ENCODE results near the gene NPW. TPM values are rescaled to one million over a fixed set of nuclear protein-coding genes. Genes with fewer than 3 reads are reported as not detected.

NPW gene
- total and polyA plus RNA-seq, 7 donors, result 0.14 to 0.66 (median 0.43) TPM; not detected in 4

DNA sequence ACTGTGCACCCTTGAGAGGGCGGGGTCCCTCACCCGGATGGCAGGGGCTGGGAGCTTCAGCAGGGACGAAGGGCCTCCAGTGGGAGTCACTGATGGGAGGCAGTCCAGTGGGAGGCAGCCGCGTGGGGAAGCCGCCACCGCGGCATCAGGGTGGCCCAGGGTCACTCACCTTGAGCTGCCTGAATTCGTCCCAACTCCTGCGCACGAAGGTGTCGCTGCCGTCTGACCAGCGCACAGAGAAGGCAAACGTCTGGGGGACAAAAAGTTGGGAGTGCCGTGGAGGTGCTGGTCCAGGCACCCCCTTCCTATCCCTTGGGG lies 38.9 kb upstream of the NPW start:
- TF ChIP-seq, protein P1, sequence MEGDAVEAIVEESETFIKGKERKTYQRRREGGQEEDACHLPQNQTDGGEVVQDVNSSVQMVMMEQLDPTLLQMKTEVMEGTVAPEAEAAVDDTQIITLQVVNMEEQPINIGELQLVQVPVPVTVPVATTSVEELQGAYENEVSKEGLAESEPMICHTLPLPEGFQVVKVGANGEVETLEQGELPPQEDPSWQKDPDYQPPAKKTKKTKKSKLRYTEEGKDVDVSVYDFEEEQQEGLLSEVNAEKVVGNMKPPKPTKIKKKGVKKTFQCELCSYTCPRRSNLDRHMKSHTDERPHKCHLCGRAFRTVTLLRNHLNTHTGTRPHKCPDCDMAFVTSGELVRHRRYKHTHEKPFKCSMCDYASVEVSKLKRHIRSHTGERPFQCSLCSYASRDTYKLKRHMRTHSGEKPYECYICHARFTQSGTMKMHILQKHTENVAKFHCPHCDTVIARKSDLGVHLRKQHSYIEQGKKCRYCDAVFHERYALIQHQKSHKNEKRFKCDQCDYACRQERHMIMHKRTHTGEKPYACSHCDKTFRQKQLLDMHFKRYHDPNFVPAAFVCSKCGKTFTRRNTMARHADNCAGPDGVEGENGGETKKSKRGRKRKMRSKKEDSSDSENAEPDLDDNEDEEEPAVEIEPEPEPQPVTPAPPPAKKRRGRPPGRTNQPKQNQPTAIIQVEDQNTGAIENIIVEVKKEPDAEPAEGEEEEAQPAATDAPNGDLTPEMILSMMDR (IDR thresholded peaks at IDR 0.05), result no peak
- DNase-seq (no peak), ATAC-seq (no peak)
- no peaks in the 10 kb centered on the region for H3K27me3 ChIP-seq (ENCODE audit: insufficient read depth in 3 of 3, low read length in 2 of 3)
- no peak overlapping the region for H3K4me3 ChIP-seq
- peaks cover 32% of the 10 kb centered on the region for H3K4me1 ChIP-seq
- H3K27ac ChIP-seq, result no peak overlapping the region
- WGBS, 3 donors, result 32 to 38% (median 33%) methylated on average over 16 of the region's 16 CpGs
- H3K36me3 ChIP-seq (ENCODE audit: insufficient read depth in 1 of 2, low read depth in 1 of 2), result peaks cover 9 to 43% of the 10 kb centered on the region in 2 donors
- H3K9me3 ChIP-seq, result no peaks in the 10 kb centered on the region
- intact Hi-C loops (cut with DNase I), result no loop called here

DNA sequence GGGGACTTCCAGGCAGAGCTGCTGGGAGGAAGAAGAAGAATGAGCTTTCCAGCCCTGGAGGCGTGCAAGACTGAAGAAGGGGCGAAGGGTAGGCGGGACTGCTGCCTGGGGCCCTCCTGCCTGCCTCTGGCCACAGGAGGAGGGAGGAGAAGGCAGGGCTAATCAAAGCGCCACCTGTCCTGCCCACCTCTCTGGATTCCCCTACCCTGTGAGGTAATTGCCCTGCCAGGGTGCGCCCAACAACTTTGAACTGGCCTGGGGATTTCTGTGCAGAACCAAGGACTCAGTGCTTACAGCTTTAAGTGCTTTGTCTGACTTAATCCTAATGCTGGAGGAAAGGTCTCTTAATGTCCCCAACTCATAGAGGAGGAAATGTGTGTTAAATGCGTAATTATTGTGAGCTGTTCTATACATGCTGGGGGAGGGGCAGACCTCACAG lies 38.2 kb upstream of the NPW start, which contains the start of gene NOXO1:
TSS of gene NOXO1 (minus strand) at position 72 of the 439 bp plus-strand sequence. CDS start 290 bp downstream, outside the sequence.
- intact Hi-C loops (cut with DNase I), result no loop called here
- DNase-seq (no peak), ATAC-seq (no peak)
- WGBS, 3 donors, result 50 to 75% (median 62%) methylated on average over 6 of the region's 6 CpGs
- H3K36me3 ChIP-seq (ENCODE audit: insufficient read depth in 1 of 2, low read depth in 1 of 2), result peaks cover 9 to 43% of the 10 kb centered on the region in 2 donors
- TF ChIP-seq, protein P1 (IDR thresholded peaks at IDR 0.05), result no peak
- no peak within 1 kb of the TSS for H3K4me3 ChIP-seq
- H3K9me3 ChIP-seq, result no peaks in the 10 kb centered on the region
- peaks cover 32% of the 10 kb centered on the region for H3K4me1 ChIP-seq
- H3K27ac ChIP-seq, result no peak within 1 kb of the TSS
- H3K27me3 ChIP-seq (ENCODE audit: insufficient read depth in 3 of 3, low read length in 2 of 3), result no peaks in the 10 kb centered on the region

DNA sequence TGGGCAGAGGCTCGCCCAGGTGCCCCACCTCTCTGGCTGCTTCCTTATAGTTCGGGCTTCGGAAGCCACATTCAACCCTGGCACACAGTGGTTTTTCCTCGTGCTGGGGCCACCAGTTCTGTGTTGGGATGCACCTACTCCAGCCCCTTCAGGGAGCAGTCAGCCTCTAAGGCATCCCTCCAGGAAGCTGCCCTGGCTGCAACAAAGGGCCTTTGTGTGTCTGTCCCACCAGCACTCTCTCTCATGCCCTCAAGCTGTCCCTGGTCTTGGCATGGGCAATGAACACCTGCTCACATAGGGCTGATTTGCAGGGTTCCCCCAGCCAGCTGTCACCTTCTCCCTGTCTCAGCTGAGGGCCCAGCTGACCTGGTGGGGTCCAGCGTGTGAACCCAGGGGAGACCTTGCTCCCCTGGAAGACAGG lies 37.6 kb upstream of the NPW start:
- Histone ChIP-seq H3K36me3 (ENCODE audit: insufficient read depth in 1 of 2, low read depth in 1 of 2) (peaks cover 9 to 43% of the 10 kb centered on the region in 2 donors), H3K4me3 (no peak overlapping the region), H3K27ac (no peak overlapping the region), H3K27me3 (ENCODE audit: insufficient read depth in 3 of 3, low read length in 2 of 3) (no peaks in the 10 kb centered on the region), H3K9me3 (no peaks in the 10 kb centered on the region), H3K4me1 (peaks cover 32% of the 10 kb centered on the region)
- WGBS, 3 donors, result 26 to 44% (median 36%) methylated on average over 5 of the region's 5 CpGs
- ATAC-seq, result no peak
- DNase-seq, result no peak
- intact Hi-C loops (cut with DNase I), result no loop called here
- TF ChIP-seq, protein P1 (IDR thresholded peaks at IDR 0.05), result no peak

DNA sequence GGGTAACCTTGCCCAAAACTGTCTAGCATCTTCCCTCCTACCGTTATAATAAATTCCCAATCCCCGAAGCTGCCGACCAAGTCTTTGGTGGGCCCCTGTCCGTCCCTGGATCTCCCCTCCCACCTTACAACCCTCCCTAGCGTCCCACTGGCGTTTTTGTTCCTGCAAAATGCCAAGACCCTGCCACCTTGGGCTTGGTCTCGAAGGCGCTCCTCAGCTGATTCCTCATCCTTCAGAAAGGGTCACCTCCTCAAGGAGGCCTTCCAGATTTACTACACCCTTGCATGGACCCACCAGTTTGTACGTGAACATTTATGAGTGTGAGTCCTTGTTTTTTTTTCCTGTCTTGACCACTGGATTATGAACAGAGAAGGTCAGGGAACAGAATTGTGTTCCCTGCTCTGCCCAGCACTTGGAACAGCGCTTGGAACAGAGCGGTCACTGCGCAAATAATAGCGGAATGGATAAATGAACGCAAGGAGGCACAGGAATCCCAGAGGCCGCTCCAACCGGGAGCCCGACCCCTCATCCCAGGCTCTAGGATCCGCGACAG lies 36.5 kb upstream of the NPW start:
- DNase-seq, result no peak
- no peak for ATAC-seq
- Histone ChIP-seq H3K36me3 (ENCODE audit: insufficient read depth in 1 of 2, low read depth in 1 of 2) (peaks cover 8 to 36% of the 10 kb centered on the region in 2 donors), H3K9me3 (no peaks in the 10 kb centered on the region), H3K27me3 (ENCODE audit: insufficient read depth in 3 of 3, low read length in 2 of 3) (peaks cover 0 to 3% (median 0%) of the 10 kb centered on the region in 3 donors), H3K4me1 (peaks cover 32% of the 10 kb centered on the region), H3K27ac (peak overlapping the region; percentile 67), H3K4me3 (peak overlapping the region; percentile 93)
- intact Hi-C loops (cut with DNase I), result no loop called here
- 33 to 39% (median 36%) methylated on average over 19 of the region's 19 CpGs for WGBS, 3 donors
- TF ChIP-seq, protein P1 (IDR thresholded peaks at IDR 0.05), result no peak
